Mammary epithelial cell (primary cell): ENCODE results near the gene PHOX2B.

Source experiments
- EZH2 ChIP-seq: IDR thresholded peaks from 2 replicates; pipeline ENCODE4 v1.6.1; 2012; ENCODE audit warnings: low read length, inconsistent platforms, borderline replicate concordance
- TF ChIP-seq, protein P1 (sequence below), 2 donors: IDR thresholded peaks in 1 of 2; conservative IDR thresholded peaks in 1 of 2; 2 replicates each; pipeline ENCODE4 v1.5.1; 2011 to 2012; ENCODE audit warnings: inconsistent platforms in 2 of 2, low read length in 2 of 2, mild to moderate bottlenecking in 2 of 2, control low read depth in 1 of 2, low read depth in 1 of 2; ENCODE audit not compliant: insufficient read depth in 1 of 2; ENCODE audit errors: extremely low read depth in 1 of 2

- TF ChIP-seq, protein P1, sequence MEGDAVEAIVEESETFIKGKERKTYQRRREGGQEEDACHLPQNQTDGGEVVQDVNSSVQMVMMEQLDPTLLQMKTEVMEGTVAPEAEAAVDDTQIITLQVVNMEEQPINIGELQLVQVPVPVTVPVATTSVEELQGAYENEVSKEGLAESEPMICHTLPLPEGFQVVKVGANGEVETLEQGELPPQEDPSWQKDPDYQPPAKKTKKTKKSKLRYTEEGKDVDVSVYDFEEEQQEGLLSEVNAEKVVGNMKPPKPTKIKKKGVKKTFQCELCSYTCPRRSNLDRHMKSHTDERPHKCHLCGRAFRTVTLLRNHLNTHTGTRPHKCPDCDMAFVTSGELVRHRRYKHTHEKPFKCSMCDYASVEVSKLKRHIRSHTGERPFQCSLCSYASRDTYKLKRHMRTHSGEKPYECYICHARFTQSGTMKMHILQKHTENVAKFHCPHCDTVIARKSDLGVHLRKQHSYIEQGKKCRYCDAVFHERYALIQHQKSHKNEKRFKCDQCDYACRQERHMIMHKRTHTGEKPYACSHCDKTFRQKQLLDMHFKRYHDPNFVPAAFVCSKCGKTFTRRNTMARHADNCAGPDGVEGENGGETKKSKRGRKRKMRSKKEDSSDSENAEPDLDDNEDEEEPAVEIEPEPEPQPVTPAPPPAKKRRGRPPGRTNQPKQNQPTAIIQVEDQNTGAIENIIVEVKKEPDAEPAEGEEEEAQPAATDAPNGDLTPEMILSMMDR (conservative IDR thresholded peaks at IDR 0.05 in 1 of 2, IDR thresholded peaks at IDR 0.05 in 1 of 2; ENCODE audit: extremely low read depth in 1 of 2, insufficient read depth in 1 of 2, low read depth in 1 of 2, low read length in 2 of 2) = no peak
- TF ChIP-seq EZH2 = no peak
Observed at GRCh38 chr4:41792166-41792565, 43.6 kb upstream of the PHOX2B start.
